Medulla oblongata (tissue), 1 donor: ENCODE measurements around the gene RIMKLB.
"Not testable (repeated sequence)": the region's sequence is repeated elsewhere in the genome, so short reads cannot be mapped to it uniquely, and the experiment has no call there.

Source experiments
- DNase-seq: peaks from one replicate; pipeline ENCODE4 v3.0.0-alpha.2; 2015; ENCODE audit errors: extremely low spot score

The RIMKLB gene

GRCh38 chr12:8818526-8818925, 120.7 kb downstream of the RIMKLB start:
- DNase-seq, result no peak

GRCh38 chr12:8819666-8819980, 121.8 kb downstream of the RIMKLB start:
- DNase-seq, result no peak

- DNase-seq, result not testable (repeated sequence)
These were observed 123.1 kb downstream of the RIMKLB start for GRCh38 chr12:8820676-8821407.

GRCh38 chr12:8821591-8821990, 123.8 kb downstream of the RIMKLB start:
- DNase-seq, result no peak

- no peak for DNase-seq
These were observed 124.5 kb downstream of the RIMKLB start, which contains the start of gene A2ML1 for GRCh38 chr12:8822298-8822697. TSS of gene A2ML1 (plus strand) at chr12:8822621. CDS start at chr12:8822652, 31 bp downstream.

GRCh38 chr12:8823565-8824300, 125.9 kb downstream of the RIMKLB start:
- DNase-seq, result peak; percentile 76

- no peak for DNase-seq
These were observed 129.9 kb downstream of the RIMKLB start for GRCh38 chr12:8827551-8828256.

GRCh38 chr12:8828257-8829124, 130.7 kb downstream of the RIMKLB start:
- no peak for DNase-seq

- DNase-seq, result no peak
These were observed 131.3 kb downstream of the RIMKLB start for GRCh38 chr12:8829125-8829518.

GRCh38 chr12:8829621-8830020, 131.8 kb downstream of the RIMKLB start:
- DNase-seq, result no peak

- DNase-seq, result no peak
These were observed 133.3 kb downstream of the RIMKLB start for GRCh38 chr12:8831116-8831515.

GRCh38 chr12:8832500-8832899, 134.7 kb downstream of the RIMKLB start:
- no peak for DNase-seq
